ENCODE data around the gene SKIC2.

The SKIC2 gene

GRCh38 chr6:31927242-31927862, 31.6 kb upstream of the SKIC2 start, which contains the start of gene C2:
Gene C2 (plus strand): TSS chr6:31927717. CDS start chr6:31927753, 36 bp downstream.
- Histone ChIP-seq H3F3A (ENCODE audit: control insufficient read depth, insufficient read depth) (no peaks in the 10 kb centered on the region), H3K4me1 (ENCODE audit: control insufficient read depth, low read length) (no peaks in the 10 kb centered on the region), H3K36me3 (ENCODE audit: control insufficient read depth, low read length) (no peaks in the 10 kb centered on the region), H3K27me3 (ENCODE audit: control insufficient read depth, low read length) (peaks cover 2% of the 10 kb centered on the region; the same call in 1 of the 2 replicates), H3K4me3 (ENCODE audit: low read length) (no peak within 1 kb of the TSS), H3K9me3 (ENCODE audit: control insufficient read depth, insufficient read depth, low read length) (no peaks in the 10 kb centered on the region), H3K9me2 (replicated peaks; ENCODE audit: control insufficient read depth, low read length) (no peaks in the 10 kb centered on the region), H3K79me2 (ENCODE audit: control insufficient read depth, low read length) (no peaks in the 10 kb centered on the region), H3K4me2 (ENCODE audit: low read length) (no peak within 1 kb of the TSS), H3K27ac (ENCODE audit: low read depth, low read length) (no peak within 1 kb of the TSS), H4K20me1 (ENCODE audit: control insufficient read depth, insufficient read depth, low read depth, low read length) (no peaks in the 10 kb centered on the region)
- TF ChIP-seq CTCF (IDR thresholded peaks at IDR 0.05; ENCODE audit: low read depth, low read length, poor library complexity, severe bottlenecking) (no peak), EZH2phosphoT487 (IDR thresholded peaks at IDR 0.05; ENCODE audit: borderline replicate concordance, low read length) (no peak)

DNA sequence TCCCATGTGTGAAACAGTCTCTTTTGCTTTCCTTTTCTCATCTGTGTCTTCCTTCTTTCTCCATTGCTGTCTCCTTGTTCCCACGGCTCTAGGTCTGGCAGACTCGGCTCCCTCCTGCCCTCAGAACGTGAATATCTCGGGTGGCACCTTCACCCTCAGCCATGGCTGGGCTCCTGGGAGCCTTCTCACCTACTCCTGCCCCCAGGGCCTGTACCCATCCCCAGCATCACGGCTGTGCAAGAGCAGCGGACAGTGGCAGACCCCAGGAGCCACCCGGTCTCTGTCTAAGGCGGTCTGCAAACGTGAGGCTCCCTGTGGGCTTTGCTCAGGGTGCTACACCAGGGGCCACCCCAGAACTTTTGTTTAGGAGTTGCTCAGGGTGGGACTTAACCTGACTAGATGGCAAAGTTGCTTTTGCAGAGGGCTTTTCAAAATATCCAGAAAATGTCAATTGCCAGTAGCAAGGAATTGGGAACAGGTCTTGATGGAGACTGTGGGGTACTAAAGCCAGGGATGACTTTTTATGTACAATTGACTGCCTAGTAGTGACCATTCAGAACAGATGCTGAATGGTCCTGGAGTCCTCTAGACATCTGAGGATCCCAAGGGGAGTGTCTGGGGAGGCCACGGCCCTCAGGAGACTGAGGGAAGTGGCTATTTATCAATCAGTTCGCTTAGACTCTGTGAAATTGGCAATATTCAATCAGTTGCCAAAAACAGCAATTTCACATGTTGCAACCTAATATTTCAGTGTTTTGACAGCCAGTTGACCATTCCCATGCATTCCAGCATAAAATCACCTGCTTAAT, 30.9 kb upstream of the SKIC2 start:
- Histone ChIP-seq H3K4me3 (ENCODE audit: low read length) (no peak overlapping the region), H4K20me1 (ENCODE audit: control insufficient read depth, insufficient read depth, low read depth, low read length) (no peaks in the 10 kb centered on the region), H3K4me2 (ENCODE audit: low read length) (no peak overlapping the region), H3K79me2 (ENCODE audit: control insufficient read depth, low read length) (no peaks in the 10 kb centered on the region), H3K36me3 (ENCODE audit: control insufficient read depth, low read length) (no peaks in the 10 kb centered on the region), H3K27ac (ENCODE audit: low read depth, low read length) (no peak overlapping the region), H3F3A (ENCODE audit: control insufficient read depth, insufficient read depth) (no peaks in the 10 kb centered on the region), H3K4me1 (ENCODE audit: control insufficient read depth, low read length) (no peaks in the 10 kb centered on the region), H3K27me3 (ENCODE audit: control insufficient read depth, low read length) (peaks cover 2% of the 10 kb centered on the region; the same call in 1 of the 2 replicates), H3K9me3 (ENCODE audit: control insufficient read depth, insufficient read depth, low read length) (no peaks in the 10 kb centered on the region), H3K9me2 (replicated peaks; ENCODE audit: control insufficient read depth, low read length) (no peaks in the 10 kb centered on the region)
- no peak for TF ChIP-seq CTCF (IDR thresholded peaks at IDR 0.05; ENCODE audit: low read depth, low read length, poor library complexity, severe bottlenecking)

- no peaks in the 10 kb centered on the region for H3K79me2 ChIP-seq (ENCODE audit: control insufficient read depth, low read length)
- H3K27me3 ChIP-seq (ENCODE audit: control insufficient read depth, low read length), result peaks cover 2% of the 10 kb centered on the region; the same call in 1 of the 2 replicates
- no peak for TF ChIP-seq CTCF (IDR thresholded peaks at IDR 0.05; ENCODE audit: low read depth, low read length, poor library complexity, severe bottlenecking)
- TF ChIP-seq EZH2phosphoT487 (IDR thresholded peaks at IDR 0.05; ENCODE audit: borderline replicate concordance, low read length), result no peak
- H3K4me1 ChIP-seq (ENCODE audit: control insufficient read depth, low read length), result no peaks in the 10 kb centered on the region
- no peaks in the 10 kb centered on the region for H3F3A ChIP-seq (ENCODE audit: control insufficient read depth, insufficient read depth)
- no peak overlapping the region for H3K27ac ChIP-seq (ENCODE audit: low read depth, low read length)
- H3K36me3 ChIP-seq (ENCODE audit: control insufficient read depth, low read length), result no peaks in the 10 kb centered on the region
- H3K4me3 ChIP-seq (ENCODE audit: low read length), result no peak overlapping the region
- no peaks in the 10 kb centered on the region for H4K20me1 ChIP-seq (ENCODE audit: control insufficient read depth, insufficient read depth, low read depth, low read length)
- H3K9me2 ChIP-seq (replicated peaks; ENCODE audit: control insufficient read depth, low read length), result no peaks in the 10 kb centered on the region
- no peaks in the 10 kb centered on the region for H3K9me3 ChIP-seq (ENCODE audit: control insufficient read depth, insufficient read depth, low read length)
- H3K4me2 ChIP-seq (ENCODE audit: low read length), result no peak overlapping the region
These were observed 30.4 kb upstream of the SKIC2 start for GRCh38 chr6:31928672-31928939.
